Suppressor macrophage treated with lipopolysaccharide for 1 hour (primary cell): ENCODE measurements around the gene PBXIP1.
A peak's percentile ranks its signal among the peaks of the same experiment; 100 is the strongest.
"Not testable (repeated sequence)": the region's sequence is repeated elsewhere in the genome, so short reads cannot be mapped to it uniquely, and the experiment has no call there.

ENCODE experiments used
- DNase-seq, 3 donors: peaks; one replicate each; pipeline ENCODE4 v3.0.0-alpha.2; 2020 to 2022

PBXIP1 gene

GRCh38 chr1:154993572-154994268, 37.8 kb upstream of the PBXIP1 start, which contains the start of gene LENEP:
TSS of gene LENEP (plus strand) at chr1:154993586. CDS start at chr1:154993608, 22 bp downstream.
- DNase-seq: no peak

- DNase-seq: no peak
Measured at GRCh38 chr1:154992721-154993571, 37.0 kb upstream of the PBXIP1 start.

- DNase-seq: no peak
Measured at GRCh38 chr1:154990276-154990675, 34.4 kb upstream of the PBXIP1 start.

- no peak for DNase-seq
Measured at GRCh38 chr1:154989195-154989860, 33.4 kb upstream of the PBXIP1 start.

DNA sequence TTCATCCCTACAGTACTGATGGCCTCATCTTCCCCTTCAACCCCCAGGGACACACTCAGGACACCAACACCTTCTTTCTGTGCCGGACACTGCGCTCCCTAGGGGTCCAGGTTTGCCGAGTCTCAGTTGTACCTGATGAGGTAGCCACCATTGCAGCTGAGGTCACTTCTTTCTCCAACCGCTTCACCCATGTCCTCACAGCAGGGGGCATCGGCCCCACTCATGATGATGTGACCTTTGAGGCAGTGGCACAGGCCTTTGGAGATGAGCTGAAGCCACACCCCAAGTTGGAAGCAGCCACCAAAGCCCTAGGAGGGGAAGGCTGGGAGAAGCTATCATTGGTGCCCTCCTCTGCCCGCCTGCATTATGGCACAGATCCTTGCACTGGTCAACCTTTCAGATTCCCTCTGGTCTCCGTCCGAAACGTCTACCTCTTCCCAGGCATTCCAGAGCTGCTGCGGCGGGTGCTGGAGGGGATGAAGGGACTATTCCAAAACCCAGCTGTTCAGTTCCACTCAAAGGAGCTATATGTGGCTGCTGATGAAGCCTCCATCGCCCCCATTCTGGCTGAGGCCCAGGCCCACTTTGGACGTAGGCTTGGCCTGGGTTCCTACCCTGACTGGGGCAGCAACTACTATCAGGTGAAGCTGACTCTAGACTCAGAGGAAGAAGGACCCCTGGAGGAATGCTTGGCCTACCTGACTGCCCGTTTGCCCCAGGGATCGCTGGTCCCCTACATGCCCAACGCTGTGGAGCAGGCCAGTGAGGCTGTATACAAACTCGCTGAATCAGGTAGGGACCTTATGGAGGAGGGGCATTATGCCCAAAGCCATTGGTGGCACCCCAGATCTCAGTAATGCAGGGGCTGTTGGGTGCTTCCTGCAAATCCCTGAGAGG, 32.4 kb upstream of the PBXIP1 start:
- DNase-seq: no peak

DNA sequence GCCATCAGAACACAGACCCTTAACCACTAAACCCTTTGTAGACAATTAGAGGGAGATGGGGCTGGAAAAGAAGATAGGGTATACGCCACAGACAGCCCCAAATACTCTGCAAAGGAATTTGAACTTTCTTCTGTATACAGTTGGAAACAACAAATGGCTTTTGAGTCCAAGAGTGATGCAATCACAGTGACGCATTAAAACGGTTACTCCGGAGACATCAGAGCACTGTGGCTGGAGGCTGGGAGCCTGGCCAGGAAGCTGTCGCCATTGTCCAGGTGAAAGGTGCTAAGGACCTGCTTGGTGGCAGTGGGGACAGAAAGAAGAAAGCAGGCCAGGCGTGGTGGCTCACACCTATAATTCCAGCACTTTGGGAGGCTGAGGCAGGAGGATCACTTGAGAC, 31.4 kb upstream of the PBXIP1 start:
- no peak for DNase-seq

GRCh38 chr1:154986736-154987135, 30.8 kb upstream of the PBXIP1 start:
- DNase-seq: not testable (repeated sequence)

GRCh38 chr1:154983776-154984466, 28.0 kb upstream of the PBXIP1 start:
- DNase-seq: no peak

GRCh38 chr1:154982897-154983648, 27.2 kb upstream of the PBXIP1 start, which contains the start of gene FLAD1:
TSS of gene FLAD1 (plus strand) at chr1:154983344. CDS start at chr1:154983695, 351 bp downstream.
- peak; percentile 98 to 99 (median 99) for DNase-seq

DNA sequence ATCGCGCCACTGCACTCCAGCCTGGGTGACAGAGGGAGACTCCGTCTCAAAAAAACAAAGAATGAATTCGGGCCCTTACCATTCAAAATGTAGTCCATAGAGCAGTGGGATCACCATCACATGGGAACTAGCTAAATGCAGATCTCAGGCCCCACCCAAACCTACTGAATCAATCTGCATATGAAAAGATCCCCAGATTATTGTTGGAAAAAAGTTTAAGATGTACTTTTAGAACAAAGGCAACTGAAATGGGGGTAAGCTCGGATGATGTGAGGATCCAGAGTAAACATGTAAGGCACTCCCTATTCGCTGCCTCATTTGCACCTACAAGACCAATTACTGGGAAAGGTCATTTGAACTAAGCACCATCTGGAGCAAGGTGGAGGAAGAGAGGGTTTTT, 26.4 kb upstream of the PBXIP1 start:
- no peak for DNase-seq

GRCh38 chr1:154978360-154978759, 22.5 kb upstream of the PBXIP1 start:
- DNase-seq: no peak

GRCh38 chr1:154977762-154978161, 21.9 kb upstream of the PBXIP1 start:
- DNase-seq: peak in 1 of 3 donors; percentile 29

- peak; percentile 82 to 90 (median 84) for DNase-seq
Measured at GRCh38 chr1:154975409-154976059, 19.6 kb upstream of the PBXIP1 start.

- DNase-seq: peak; percentile 97 to 99 (median 99)
Measured at GRCh38 chr1:154974808-154975408, 19.0 kb upstream of the PBXIP1 start.

DNA sequence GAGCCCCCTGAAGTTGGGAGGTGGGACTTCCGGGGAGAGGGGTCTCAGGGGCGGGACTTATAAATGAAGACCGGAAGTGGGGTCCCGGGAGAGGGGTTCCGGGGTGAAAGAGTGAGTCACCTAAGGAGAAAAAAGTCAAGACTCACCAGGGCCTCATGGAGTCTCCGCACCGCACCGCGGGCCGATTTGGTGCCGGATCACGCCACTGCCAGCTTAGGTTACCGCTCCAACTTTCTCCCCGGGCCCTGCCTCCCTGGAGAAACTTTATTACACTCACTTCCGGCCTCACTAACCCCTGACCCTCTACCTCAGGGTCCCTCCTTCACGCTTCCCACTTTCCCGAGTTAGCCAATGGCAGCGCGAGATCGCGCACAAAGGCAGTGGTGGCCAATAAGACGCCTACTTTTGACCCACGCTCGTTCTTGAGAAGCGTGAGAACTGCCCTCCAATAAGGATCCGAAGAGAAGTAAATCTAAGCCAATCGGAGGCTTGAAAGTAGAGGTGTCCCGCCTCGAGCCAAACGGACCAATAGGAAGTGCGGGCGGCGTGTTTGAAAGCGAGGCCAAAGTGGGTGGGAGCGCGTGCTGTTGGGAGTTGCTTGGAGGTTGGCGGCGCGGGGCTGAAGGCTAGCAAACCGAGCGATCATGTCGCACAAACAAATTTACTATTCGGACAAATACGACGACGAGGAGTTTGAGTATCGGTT, 18.4 kb upstream of the PBXIP1 start, which contains the start of gene CKS1B:
TSS of gene CKS1B (plus strand) at position 580 of the 706 bp plus-strand sequence. CDS start at position 645, 65 bp downstream.
- DNase-seq: peak; percentile 98 to 100 (median 100)

GRCh38 chr1:154973344-154974101, 17.6 kb upstream of the PBXIP1 start:
- DNase-seq: peak; percentile 96 to 97 (median 97)

DNA sequence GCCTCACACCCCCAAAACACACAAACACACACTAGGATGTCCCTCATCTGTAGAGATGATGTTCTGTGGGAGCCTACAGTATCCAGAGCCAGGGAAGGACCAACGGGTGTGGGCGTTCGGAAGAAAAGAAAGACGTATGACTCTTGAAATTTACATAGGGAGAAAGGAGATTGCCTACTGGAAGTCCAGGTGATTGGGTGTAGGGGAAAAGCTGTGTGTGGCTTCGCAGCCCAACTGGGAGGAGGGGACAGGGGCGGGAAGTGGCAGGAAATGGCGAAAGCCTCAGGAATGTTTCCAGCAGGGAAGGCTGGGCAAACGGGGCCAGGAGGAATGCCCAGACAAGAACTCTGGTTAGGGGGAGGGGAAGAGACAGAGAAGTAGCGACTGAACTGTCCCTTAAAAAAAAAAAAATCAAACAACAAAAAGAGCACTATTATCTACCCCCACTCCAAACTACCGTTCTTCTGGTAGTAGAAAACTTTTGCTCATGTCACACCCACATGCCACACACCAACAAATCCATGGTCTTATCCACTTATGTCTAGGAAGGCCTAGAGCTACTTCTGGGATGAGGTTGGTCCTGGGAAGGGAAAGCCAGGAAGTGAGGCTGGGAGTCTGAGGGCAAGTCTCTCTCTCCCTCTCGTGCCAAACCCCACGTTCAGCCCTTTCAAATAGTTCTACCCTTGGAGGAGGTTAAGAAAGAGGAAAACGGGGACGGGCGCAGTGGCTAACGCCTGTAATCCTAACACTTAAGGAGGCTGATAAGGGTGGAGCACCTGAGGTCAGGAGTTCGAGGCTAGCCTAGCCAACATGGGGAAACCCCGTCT, 16.8 kb upstream of the PBXIP1 start:
- no peak for DNase-seq
